Panc1 (cell line): ENCODE results near the gene TRIM62. TPM values are rescaled to one million over a fixed set of nuclear protein-coding genes. Genes with fewer than 3 reads are reported as not detected.

ENCODE experiments used
- ATAC-seq: fragments of 200-7000 bp; cut with Tn5 transposase; 2 replicates; pipeline ENCODE4 v1.9.1; 2020; ENCODE audit warnings: mild to moderate bottlenecking, moderate library complexity
- BruUV-seq: library from RNA; stranded (reverse); fragments of 400-500 nt; replicated peaks from 2 replicates; lab custom pipeline; 2021; lab: Mats Ljungman, UMichigan
- CTCF ChIA-PET: fragments of 300-600 bp; sonication (Branson Sonifier 250); formaldehyde crosslinking; loops from one replicate; lab custom pipeline; 2022; ENCODE audit warnings: antibody characterized with exemption; lab: Charles Lee
- POLR2A ChIA-PET: fragments of 300-600 bp; sonication (Branson Sonifier 250); formaldehyde crosslinking; loops from one replicate; lab custom pipeline; 2022; ENCODE audit warnings: antibody characterized with exemption; lab: Charles Lee
- DNase-seq: peaks from one replicate; pipeline ENCODE4 v3.0.0-alpha.2; 2010; ENCODE audit warnings: low read depth, low spot score
- H3K27ac ChIP-seq: 2 replicates; pipeline ENCODE4 v1.5.1; 2011; ENCODE audit warnings: mild to moderate bottlenecking, low read length, inconsistent platforms
- H3K27me3 ChIP-seq: fragments of 200-500 bp; sonication (Bioruptor generic); 2 replicates; pipeline ENCODE4 v1.6.0; 2014; ENCODE audit warnings: low read length, inconsistent platforms; ENCODE audit not compliant: control insufficient read depth, insufficient read depth
- H3K36me3 ChIP-seq: fragments of 200-500 bp; sonication (Bioruptor generic); 2 replicates; pipeline ENCODE4 v1.5.1; 2014; ENCODE audit warnings: inconsistent platforms, mild to moderate bottlenecking, low read length, moderate library complexity; ENCODE audit not compliant: control insufficient read depth, insufficient read depth
- H3K4me1 ChIP-seq: 2 replicates; pipeline ENCODE4 v1.5.1; 2011; ENCODE audit warnings: inconsistent platforms, mild to moderate bottlenecking, low read length, moderate library complexity; ENCODE audit not compliant: control insufficient read depth, insufficient read depth
- H3K4me3 ChIP-seq, 2 experiments: 2 replicates each; pipeline ENCODE4 v1.5.1; 2011 to 2012; ENCODE audit warnings: low read depth in 2 of 2, low read length in 2 of 2, mild to moderate bottlenecking in 2 of 2, inconsistent platforms in 1 of 2, moderate library complexity in 1 of 2
- H3K9me3 ChIP-seq: fragments of 200-500 bp; sonication (Bioruptor generic); 2 replicates; pipeline ENCODE4 v1.5.1; 2014; ENCODE audit warnings: low read depth, mild to moderate bottlenecking, inconsistent platforms, low read length, moderate library complexity; ENCODE audit not compliant: control insufficient read depth, insufficient read depth
- POLR2AphosphoS5 ChIP-seq: IDR thresholded peaks from 2 replicates; pipeline ENCODE4 v1.6.1; 2012; ENCODE audit warnings: mild to moderate bottlenecking, low read depth, low read length, moderate library complexity
- REST ChIP-seq, 2 experiments: IDR thresholded peaks; 2 replicates each; pipeline ENCODE4 v1.6.1; 2011 to 2012; ENCODE audit warnings: low read depth in 2 of 2, control low read depth in 1 of 2, low read length in 1 of 2, mild to moderate bottlenecking in 1 of 2, moderate library complexity in 1 of 2; ENCODE audit not compliant: insufficient read depth in 1 of 2
- SIN3A ChIP-seq: IDR thresholded peaks from 2 replicates; pipeline ENCODE4 v1.6.1; 2012; ENCODE audit warnings: low read depth, mild to moderate bottlenecking, low read length, moderate library complexity, borderline replicate concordance; ENCODE audit not compliant: insufficient read depth
- TCF7L2 ChIP-seq: IDR thresholded peaks from 2 replicates; pipeline ENCODE4 v1.6.1; 2011; ENCODE audit warnings: mild to moderate bottlenecking, low read depth, low read length, inconsistent platforms
- in situ Hi-C: cut with HindIII; loops from 2 replicates; pipeline ENCODE4 v1.10.0; 2016; ENCODE audit warnings: low sequenced_read_pairs, low pct_unique_long_range_greater_than_20kb
- intact Hi-C: fragments of 100-400 bp; cut with micrococcal nuclease; formaldehyde crosslinking; loops from one replicate; pipeline ENCODE4 v1.10.0; 2022; ENCODE audit not compliant: unreplicated experiment
- total RNA-seq: library from RNA; stranded (reverse); gene quantifications from one replicate; pipeline ENCODE4 v1.2.1, GENCODE V29; 2021; ENCODE audit not compliant: unreplicated experiment
- TF ChIP-seq, protein P1 (sequence below): fragments of 450-650 bp; IDR thresholded peaks from 2 replicates; pipeline ENCODE4 v1.5.1; 2017; ENCODE audit warnings: mild to moderate bottlenecking

TRIM62 gene
- total RNA-seq, 1 experiment from 2014 or later, result 7.4 TPM

GRCh38 chr1:33180911-33181890, 642 bp downstream of the TRIM62 start:
- Histone ChIP-seq H3K27me3 (peaks cover 3% of the 10 kb centered on the region; the same call in 1 of the 2 replicates), H3K36me3 (no peaks in the 10 kb centered on the region), H3K4me3 (peak overlapping the region; percentile 61 to 70), H3K27ac (no peak overlapping the region), H3K4me1 (peaks cover 8% of the 10 kb centered on the region), H3K9me3 (no peaks in the 10 kb centered on the region)
- ChIA-PET CTCF (interaction anchor here (0.6 to 1.3 kb wide), 4 partner anchors 54 to 122 kb away, joined by 3 to 5 read pairs (median 4); no protein-coding TSS in a partner anchor), POLR2A (no interaction called here)
- TF ChIP-seq SIN3A (0 out of 2 replicates have a peak, but pooled peaks have one; percentile 19), REST (IDR thresholded peaks at IDR 0.05; ENCODE audit: insufficient read depth in 1 of 2, low read depth in 2 of 2, low read length in 1 of 2) (no peak), POLR2AphosphoS5 (no peak)
- TF ChIP-seq, protein P1, sequence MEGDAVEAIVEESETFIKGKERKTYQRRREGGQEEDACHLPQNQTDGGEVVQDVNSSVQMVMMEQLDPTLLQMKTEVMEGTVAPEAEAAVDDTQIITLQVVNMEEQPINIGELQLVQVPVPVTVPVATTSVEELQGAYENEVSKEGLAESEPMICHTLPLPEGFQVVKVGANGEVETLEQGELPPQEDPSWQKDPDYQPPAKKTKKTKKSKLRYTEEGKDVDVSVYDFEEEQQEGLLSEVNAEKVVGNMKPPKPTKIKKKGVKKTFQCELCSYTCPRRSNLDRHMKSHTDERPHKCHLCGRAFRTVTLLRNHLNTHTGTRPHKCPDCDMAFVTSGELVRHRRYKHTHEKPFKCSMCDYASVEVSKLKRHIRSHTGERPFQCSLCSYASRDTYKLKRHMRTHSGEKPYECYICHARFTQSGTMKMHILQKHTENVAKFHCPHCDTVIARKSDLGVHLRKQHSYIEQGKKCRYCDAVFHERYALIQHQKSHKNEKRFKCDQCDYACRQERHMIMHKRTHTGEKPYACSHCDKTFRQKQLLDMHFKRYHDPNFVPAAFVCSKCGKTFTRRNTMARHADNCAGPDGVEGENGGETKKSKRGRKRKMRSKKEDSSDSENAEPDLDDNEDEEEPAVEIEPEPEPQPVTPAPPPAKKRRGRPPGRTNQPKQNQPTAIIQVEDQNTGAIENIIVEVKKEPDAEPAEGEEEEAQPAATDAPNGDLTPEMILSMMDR, result no peak; the same call in 1 of the 2 replicates
- no TSS peak for BruUV-seq
- in situ Hi-C loops (no loop called here), intact Hi-C loops (no loop called here)
- DNase-seq (no peak), ATAC-seq (peak; percentile 92)

GRCh38 chr1:33180226-33180910, 1.5 kb downstream of the TRIM62 start:
- ChIA-PET POLR2A (no interaction called here), CTCF (no interaction called here)
- H3K27ac ChIP-seq, result peak overlapping the region; percentile 34; the same call in 1 of the 2 replicates
- peak overlapping the region; percentile 45 to 60 for H3K4me3 ChIP-seq
- peak; percentile 25 for ATAC-seq
- peaks cover 3% of the 10 kb centered on the region; the same call in 1 of the 2 replicates for H3K27me3 ChIP-seq
- no peak for DNase-seq
- H3K9me3 ChIP-seq, result no peaks in the 10 kb centered on the region
- intact Hi-C loops (no loop called here), in situ Hi-C loops (no loop called here)
- peaks cover 8% of the 10 kb centered on the region for H3K4me1 ChIP-seq
- TSS peak; percentile 74 for BruUV-seq
- no peak for TF ChIP-seq REST (IDR thresholded peaks at IDR 0.05; ENCODE audit: insufficient read depth in 1 of 2, low read depth in 2 of 2, low read length in 1 of 2)
- no peak for TF ChIP-seq SIN3A
- TF ChIP-seq POLR2AphosphoS5, result no peak
- TF ChIP-seq, protein P1, result no peak
- TF ChIP-seq TCF7L2, result no peak
- no peaks in the 10 kb centered on the region for H3K36me3 ChIP-seq
